ENCODE data around the gene CD83.

The CD83 gene

DNA sequence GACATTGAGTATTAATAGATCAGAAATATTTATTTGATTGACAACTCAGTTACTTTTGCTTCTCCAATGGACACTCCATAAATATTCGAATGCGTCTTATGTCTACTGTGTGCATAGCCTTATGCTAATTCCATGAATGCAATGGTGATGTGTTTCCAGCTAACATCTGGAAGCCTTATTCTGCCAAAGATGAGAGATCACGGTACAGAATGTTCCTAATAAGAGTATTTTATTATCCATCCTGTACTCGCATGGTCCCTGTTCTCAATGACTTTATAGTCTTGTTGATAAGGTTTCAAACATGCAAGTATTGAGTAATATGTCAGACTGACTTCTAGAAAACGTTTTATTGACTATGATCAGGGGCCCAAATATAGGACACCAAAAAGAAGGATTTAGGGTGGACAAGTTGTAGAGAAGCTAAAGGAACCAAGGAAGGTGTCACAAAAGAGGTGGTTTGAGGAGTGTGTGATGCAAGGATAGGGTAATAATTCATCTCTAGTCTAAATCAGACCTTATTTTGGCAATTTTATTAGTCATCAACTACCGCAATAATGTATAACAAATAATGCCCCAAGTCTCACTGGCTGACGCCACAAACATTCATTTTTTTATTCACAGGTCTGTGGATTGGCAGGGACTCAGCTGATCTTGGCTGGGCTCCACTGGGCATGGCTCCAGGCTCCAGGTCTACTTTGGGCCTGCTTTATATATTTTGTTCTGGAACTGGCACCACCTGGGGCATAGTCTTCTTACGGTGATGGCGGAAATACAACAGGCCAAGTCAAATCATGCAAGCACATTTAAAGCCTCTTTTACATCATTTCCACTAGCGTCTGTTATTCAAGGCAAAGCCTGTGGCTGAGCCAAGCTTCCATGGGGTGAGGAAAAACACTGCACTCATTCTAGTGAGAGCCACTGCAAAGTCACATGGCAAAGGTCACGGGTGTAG, 24.5 kb upstream of the CD83 start:
- H3K9me3 ChIP-seq (ENCODE audit: control insufficient read depth in 1 of 2, low read length in 2 of 2): no peaks in the 10 kb centered on the region
- H3K27ac ChIP-seq (ENCODE audit: low read length): no peak overlapping the region

DNA sequence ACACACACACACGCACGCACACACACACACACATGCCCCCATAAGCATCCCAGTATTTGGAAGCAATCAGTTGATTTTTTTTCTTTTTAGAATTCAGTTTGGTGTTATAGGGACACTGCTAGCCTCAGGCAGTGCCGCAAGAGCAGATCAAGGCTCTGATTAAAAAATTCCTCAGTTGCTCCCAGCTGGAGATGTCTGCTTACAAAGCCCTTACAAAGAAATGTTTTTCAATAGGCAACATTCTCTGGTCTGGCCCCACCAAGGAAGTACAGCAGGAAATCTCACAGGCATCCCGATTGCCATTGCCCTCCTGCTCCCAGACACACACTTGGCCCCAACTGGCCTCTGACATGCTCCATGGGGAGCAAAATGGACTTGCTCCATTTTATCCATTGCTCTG, 22.9 kb upstream of the CD83 start:
- Histone ChIP-seq H3K36me3 (ENCODE audit: control insufficient read depth in 1 of 2, insufficient read depth in 2 of 2, low read length in 2 of 2) (no peaks in the 10 kb centered on the region), H3K4me3 (ENCODE audit: low read depth in 1 of 2, low read length in 2 of 2) (no peak overlapping the region), H3K27ac (ENCODE audit: low read length) (no peak overlapping the region), H3K9me3 (ENCODE audit: control insufficient read depth in 1 of 2, low read length in 2 of 2) (no peaks in the 10 kb centered on the region), H3K4me1 (ENCODE audit: control insufficient read depth in 1 of 2, insufficient read depth in 2 of 2, low read length in 2 of 2) (no peaks in the 10 kb centered on the region), H3K27me3 (ENCODE audit: low read depth, low read length) (no peaks in the 10 kb centered on the region)

More for the DNA sequence above, 24.5 kb upstream of the CD83 start:
- Histone ChIP-seq H3K27me3 (ENCODE audit: low read depth, low read length) (no peaks in the 10 kb centered on the region), H3K4me3 (ENCODE audit: low read depth in 1 of 2, low read length in 2 of 2) (no peak overlapping the region), H3K36me3 (ENCODE audit: control insufficient read depth in 1 of 2, insufficient read depth in 2 of 2, low read length in 2 of 2) (no peaks in the 10 kb centered on the region), H3K4me1 (ENCODE audit: control insufficient read depth in 1 of 2, insufficient read depth in 2 of 2, low read length in 2 of 2) (no peaks in the 10 kb centered on the region)

DNA sequence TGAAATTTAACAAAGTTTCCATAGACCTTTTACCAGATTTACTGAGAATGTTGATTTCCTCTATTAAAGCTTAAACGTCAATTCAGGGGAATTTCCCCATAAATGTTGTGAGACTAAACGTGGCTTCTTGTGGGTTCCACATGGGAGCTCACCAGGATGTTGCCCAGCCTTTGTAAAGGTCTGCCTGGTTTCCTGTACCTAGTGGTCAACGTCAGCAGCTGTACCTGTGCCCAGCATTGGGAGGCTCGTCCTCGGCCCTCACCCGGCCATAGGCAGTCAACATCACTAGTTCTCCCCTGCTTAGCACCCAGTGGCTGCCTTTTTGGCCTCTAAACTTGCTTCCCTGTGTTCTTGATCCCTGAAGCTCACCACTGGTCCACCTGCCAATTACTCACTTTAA, 22.1 kb upstream of the CD83 start:
- Histone ChIP-seq H3K9me3 (ENCODE audit: control insufficient read depth in 1 of 2, low read length in 2 of 2) (no peaks in the 10 kb centered on the region), H3K4me1 (ENCODE audit: control insufficient read depth in 1 of 2, insufficient read depth in 2 of 2, low read length in 2 of 2) (no peaks in the 10 kb centered on the region), H3K36me3 (ENCODE audit: control insufficient read depth in 1 of 2, insufficient read depth in 2 of 2, low read length in 2 of 2) (no peaks in the 10 kb centered on the region), H3K4me3 (ENCODE audit: low read depth in 1 of 2, low read length in 2 of 2) (no peak overlapping the region), H3K27ac (ENCODE audit: low read length) (no peak overlapping the region), H3K27me3 (ENCODE audit: low read depth, low read length) (no peaks in the 10 kb centered on the region)

DNA sequence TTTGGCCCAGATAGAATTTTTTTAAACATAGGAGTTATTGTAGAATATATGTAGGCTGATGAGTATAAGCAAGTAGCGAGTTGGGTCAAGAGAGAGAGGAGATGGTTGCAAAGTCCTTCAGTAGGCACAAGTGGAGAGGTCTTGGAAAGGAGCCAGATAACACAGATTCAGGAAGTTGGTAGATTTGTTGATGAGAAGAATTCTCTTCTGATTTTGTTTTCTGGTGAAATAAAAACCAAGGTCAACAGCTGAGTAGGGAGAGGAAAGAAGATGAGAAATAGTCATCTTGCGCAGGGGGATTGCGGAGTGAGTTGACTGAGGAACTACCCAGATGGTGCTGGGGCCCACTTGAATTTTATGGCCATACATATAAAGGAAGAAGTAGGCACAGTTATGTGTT, 17.4 kb upstream of the CD83 start:
- Histone ChIP-seq H3K4me1 (ENCODE audit: control insufficient read depth in 1 of 2, insufficient read depth in 2 of 2, low read length in 2 of 2) (no peaks in the 10 kb centered on the region), H3K4me3 (ENCODE audit: low read depth in 1 of 2, low read length in 2 of 2) (no peak overlapping the region), H3K9me3 (ENCODE audit: control insufficient read depth in 1 of 2, low read length in 2 of 2) (no peaks in the 10 kb centered on the region), H3K27me3 (ENCODE audit: low read depth, low read length) (no peaks in the 10 kb centered on the region), H3K27ac (ENCODE audit: low read length) (no peak overlapping the region), H3K36me3 (ENCODE audit: control insufficient read depth in 1 of 2, insufficient read depth in 2 of 2, low read length in 2 of 2) (no peaks in the 10 kb centered on the region)

DNA sequence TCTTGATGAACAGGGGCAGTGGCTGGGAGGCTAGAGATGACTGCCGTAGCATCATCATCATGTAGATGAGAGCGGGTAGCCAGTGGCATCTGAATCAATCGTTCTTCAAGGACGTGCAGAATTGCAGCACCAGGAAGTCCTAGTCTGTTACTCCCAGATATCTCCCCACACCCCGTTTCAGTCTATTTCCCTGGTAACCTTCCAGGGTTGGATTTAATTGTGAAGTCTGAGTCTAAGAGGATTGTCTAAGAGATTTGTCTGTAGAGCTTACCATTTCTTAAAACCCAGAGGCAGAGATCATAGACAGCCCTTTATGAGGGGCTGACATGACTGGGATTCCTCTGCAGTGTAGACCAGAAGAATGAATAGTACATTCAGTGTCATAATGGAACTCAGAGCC, 16.6 kb upstream of the CD83 start:
- Histone ChIP-seq H3K4me3 (ENCODE audit: low read depth in 1 of 2, low read length in 2 of 2) (no peak overlapping the region), H3K27ac (ENCODE audit: low read length) (no peak overlapping the region), H3K4me1 (ENCODE audit: control insufficient read depth in 1 of 2, insufficient read depth in 2 of 2, low read length in 2 of 2) (no peaks in the 10 kb centered on the region), H3K27me3 (ENCODE audit: low read depth, low read length) (no peaks in the 10 kb centered on the region), H3K36me3 (ENCODE audit: control insufficient read depth in 1 of 2, insufficient read depth in 2 of 2, low read length in 2 of 2) (no peaks in the 10 kb centered on the region), H3K9me3 (ENCODE audit: control insufficient read depth in 1 of 2, low read length in 2 of 2) (no peaks in the 10 kb centered on the region)

DNA sequence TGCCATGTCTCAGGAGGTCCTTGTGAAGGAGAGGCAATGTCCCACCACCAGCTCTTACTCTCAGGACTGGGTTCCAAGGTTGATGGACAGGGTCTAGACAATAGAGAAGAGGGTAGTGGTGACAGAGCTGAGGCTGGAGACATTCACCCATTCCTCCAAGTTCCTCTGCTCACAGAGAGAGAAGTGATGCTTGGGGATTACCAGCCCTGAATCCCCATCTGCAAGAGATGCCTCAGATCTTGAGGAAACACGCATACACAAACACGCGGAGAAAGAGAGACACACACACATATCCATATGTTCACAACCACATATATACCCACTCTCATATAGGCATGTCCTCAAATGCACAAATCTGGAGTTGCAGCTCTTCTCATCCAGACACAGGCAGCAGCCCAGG, 15.2 kb upstream of the CD83 start:
- peaks cover 6 to 9% of the 10 kb centered on the region in 2 donors for H3K9me3 ChIP-seq (ENCODE audit: control insufficient read depth in 1 of 2, low read length in 2 of 2)
- H3K4me3 ChIP-seq (ENCODE audit: low read depth in 1 of 2, low read length in 2 of 2): no peak overlapping the region
- H3K36me3 ChIP-seq (ENCODE audit: control insufficient read depth in 1 of 2, insufficient read depth in 2 of 2, low read length in 2 of 2): no peaks in the 10 kb centered on the region
- H3K27ac ChIP-seq (ENCODE audit: low read length): no peak overlapping the region
- no peaks in the 10 kb centered on the region for H3K27me3 ChIP-seq (ENCODE audit: low read depth, low read length)
- no peaks in the 10 kb centered on the region for H3K4me1 ChIP-seq (ENCODE audit: control insufficient read depth in 1 of 2, insufficient read depth in 2 of 2, low read length in 2 of 2)

DNA sequence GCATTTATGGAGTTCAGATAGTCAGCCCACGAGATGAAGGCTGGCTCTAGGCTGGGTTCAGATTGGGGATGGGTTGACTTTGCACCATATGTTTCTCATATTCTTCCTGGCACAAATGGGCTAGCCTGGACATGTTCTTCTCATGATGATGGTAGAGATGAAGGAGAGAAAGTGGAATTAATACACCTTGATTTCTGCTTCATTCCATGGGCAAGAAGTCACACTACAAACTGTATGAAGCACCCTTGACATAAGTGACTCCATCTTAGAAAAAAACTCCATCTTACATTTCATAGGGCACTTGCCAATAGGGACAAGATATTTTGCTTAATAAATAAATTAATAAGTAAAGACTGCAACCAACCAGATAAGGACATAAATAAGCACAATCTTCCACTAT, 12.0 kb upstream of the CD83 start:
- Histone ChIP-seq H3K36me3 (ENCODE audit: control insufficient read depth in 1 of 2, insufficient read depth in 2 of 2, low read length in 2 of 2) (no peaks in the 10 kb centered on the region), H3K4me3 (ENCODE audit: low read depth in 1 of 2, low read length in 2 of 2) (no peak overlapping the region), H3K4me1 (ENCODE audit: control insufficient read depth in 1 of 2, insufficient read depth in 2 of 2, low read length in 2 of 2) (no peaks in the 10 kb centered on the region), H3K9me3 (ENCODE audit: control insufficient read depth in 1 of 2, low read length in 2 of 2) (peaks cover 6 to 10% of the 10 kb centered on the region in 2 donors), H3K27ac (ENCODE audit: low read length) (no peak overlapping the region), H3K27me3 (ENCODE audit: low read depth, low read length) (no peaks in the 10 kb centered on the region)

DNA sequence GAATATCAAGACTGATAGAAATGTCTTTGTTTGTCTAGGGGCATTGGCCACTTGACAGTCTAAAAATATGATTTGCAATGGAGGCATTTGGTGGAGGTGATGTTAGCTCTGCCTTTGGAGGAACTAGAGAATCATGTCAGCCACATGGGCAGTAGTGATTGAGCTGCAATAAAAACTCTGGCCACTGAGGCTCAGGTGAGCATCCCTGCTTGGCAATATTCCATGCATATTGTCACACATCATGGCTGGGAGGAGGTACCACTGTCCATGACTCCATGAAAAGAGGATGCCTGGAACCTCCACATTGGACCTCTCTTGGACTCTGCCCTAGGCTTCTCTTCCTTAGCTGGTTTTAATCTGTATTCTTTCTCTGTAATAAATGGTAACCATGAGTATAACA, 10.6 kb upstream of the CD83 start:
- peaks cover 6 to 10% of the 10 kb centered on the region in 2 donors for H3K9me3 ChIP-seq (ENCODE audit: control insufficient read depth in 1 of 2, low read length in 2 of 2)
- no peaks in the 10 kb centered on the region for H3K27me3 ChIP-seq (ENCODE audit: low read depth, low read length)
- H3K36me3 ChIP-seq (ENCODE audit: control insufficient read depth in 1 of 2, insufficient read depth in 2 of 2, low read length in 2 of 2): no peaks in the 10 kb centered on the region
- no peak overlapping the region for H3K27ac ChIP-seq (ENCODE audit: low read length)
- H3K4me1 ChIP-seq (ENCODE audit: control insufficient read depth in 1 of 2, insufficient read depth in 2 of 2, low read length in 2 of 2): no peaks in the 10 kb centered on the region
- no peak overlapping the region for H3K4me3 ChIP-seq (ENCODE audit: low read depth in 1 of 2, low read length in 2 of 2)

DNA sequence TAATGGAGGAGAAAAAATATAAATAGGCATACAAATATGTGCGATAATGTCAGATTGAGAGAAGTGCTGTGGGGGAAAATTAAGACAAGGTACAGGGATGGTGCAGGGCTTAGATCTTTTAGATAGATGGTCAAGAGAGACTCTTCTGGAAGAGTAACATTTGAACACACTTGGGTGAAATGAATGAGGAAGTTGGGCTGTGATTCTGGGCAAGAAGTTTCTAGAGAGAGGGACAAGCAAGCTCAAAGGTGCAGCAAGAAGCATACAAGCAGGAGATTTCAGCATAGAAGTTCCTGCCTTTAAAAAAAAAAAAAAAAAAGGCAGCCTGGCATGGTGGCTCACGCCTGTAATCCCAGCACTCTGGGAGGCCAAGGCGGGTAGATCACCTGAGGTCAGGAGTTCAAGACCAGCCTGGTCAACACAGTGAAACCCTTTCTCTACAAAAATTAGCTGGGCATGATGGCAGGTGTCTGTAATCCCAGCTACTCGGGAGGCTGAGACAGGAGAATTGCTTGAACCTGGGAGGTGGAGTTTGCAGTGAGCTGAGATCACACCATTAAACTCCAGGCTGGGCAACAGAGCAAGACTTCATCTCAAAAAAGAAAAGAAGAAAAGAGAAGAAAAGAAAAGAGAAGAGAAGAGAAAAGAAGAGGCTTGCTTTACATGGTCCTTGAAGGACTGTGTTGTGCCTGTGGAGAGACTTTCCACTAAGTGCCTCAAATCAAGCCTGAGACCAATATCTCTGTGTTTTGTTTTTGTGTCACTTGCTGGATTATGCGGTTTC, 9.7 kb upstream of the CD83 start:
- Histone ChIP-seq H3K4me3 (ENCODE audit: low read depth in 1 of 2, low read length in 2 of 2) (no peak overlapping the region), H3K4me1 (ENCODE audit: control insufficient read depth in 1 of 2, insufficient read depth in 2 of 2, low read length in 2 of 2) (no peaks in the 10 kb centered on the region), H3K27me3 (ENCODE audit: low read depth, low read length) (no peaks in the 10 kb centered on the region), H3K9me3 (ENCODE audit: control insufficient read depth in 1 of 2, low read length in 2 of 2) (peaks cover 6 to 10% of the 10 kb centered on the region in 2 donors), H3K27ac (ENCODE audit: low read length) (no peak overlapping the region), H3K36me3 (ENCODE audit: control insufficient read depth in 1 of 2, insufficient read depth in 2 of 2, low read length in 2 of 2) (no peaks in the 10 kb centered on the region)

DNA sequence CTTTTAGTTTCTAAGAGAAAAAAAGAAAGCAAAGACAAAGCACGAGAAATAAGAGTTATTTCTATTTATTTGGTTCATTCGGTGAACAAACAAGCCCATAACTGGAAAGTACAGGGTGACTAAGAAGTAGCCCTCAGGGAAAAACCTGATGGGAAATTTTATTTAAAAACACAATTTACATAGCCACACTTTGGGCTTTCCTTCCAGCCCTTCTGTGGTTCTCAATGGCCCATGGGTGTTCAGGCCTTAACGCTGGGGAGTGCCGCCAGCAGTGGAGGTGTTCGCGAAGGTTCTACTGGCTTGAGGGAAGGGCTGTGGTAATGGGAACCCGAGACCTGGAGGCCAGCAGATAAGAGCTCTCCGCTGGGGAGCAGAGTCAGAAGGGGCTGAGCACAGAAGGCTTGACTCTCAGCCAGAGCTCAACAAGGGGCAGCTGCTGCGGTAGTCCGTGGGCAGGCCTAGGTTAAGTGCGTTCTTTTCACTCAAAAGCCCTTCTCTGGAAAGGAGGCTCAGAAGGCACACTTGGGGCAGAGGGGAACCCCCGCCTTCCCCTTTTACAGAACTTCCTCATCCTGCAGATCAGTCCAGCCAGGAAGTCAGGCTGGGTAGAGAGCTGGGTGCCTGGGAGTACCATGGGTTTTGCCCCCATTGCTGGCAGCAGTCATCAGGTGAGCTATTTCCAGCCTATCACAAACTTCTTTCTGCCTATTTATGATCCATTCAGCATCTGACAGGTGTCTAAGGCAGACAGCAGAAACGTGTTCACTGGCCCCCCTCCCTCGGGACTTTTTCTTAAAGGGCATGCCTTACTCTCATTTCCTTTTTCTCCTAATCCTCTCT, 8.8 kb upstream of the CD83 start:
- H3K27ac ChIP-seq (ENCODE audit: low read length): no peak overlapping the region
- no peaks in the 10 kb centered on the region for H3K4me1 ChIP-seq (ENCODE audit: control insufficient read depth in 1 of 2, insufficient read depth in 2 of 2, low read length in 2 of 2)
- H3K27me3 ChIP-seq (ENCODE audit: low read depth, low read length): no peaks in the 10 kb centered on the region
- H3K4me3 ChIP-seq (ENCODE audit: low read depth in 1 of 2, low read length in 2 of 2): peak overlapping the region in 1 of 2 donors; percentile 21
- H3K36me3 ChIP-seq (ENCODE audit: control insufficient read depth in 1 of 2, insufficient read depth in 2 of 2, low read length in 2 of 2): no peaks in the 10 kb centered on the region
- H3K9me3 ChIP-seq (ENCODE audit: control insufficient read depth in 1 of 2, low read length in 2 of 2): peaks cover 6 to 10% of the 10 kb centered on the region in 2 donors

DNA sequence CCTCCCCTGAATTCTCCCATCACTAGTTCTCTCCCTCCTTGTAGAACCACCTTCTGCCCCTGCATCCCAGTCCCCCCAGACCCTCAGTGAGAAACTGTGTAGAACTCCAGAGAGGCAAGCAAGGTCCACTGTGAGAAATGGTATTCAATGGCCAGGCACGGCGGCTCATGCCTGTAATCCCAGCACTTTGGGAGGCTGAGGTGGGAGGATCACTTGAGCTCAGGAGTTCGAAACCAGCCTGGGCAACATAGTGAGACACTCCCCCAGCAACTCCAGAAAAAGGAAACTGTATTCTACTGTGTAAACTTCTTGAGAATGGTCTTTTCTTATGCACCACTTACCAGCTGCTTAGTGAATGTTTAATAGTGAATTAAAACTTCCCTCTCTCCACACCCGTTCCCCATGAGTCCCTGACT, 8.2 kb upstream of the CD83 start:
- Histone ChIP-seq H3K4me1 (ENCODE audit: control insufficient read depth in 1 of 2, insufficient read depth in 2 of 2, low read length in 2 of 2) (no peaks in the 10 kb centered on the region), H3K9me3 (ENCODE audit: control insufficient read depth in 1 of 2, low read length in 2 of 2) (peaks cover 6 to 10% of the 10 kb centered on the region in 2 donors), H3K36me3 (ENCODE audit: control insufficient read depth in 1 of 2, insufficient read depth in 2 of 2, low read length in 2 of 2) (no peaks in the 10 kb centered on the region), H3K27ac (ENCODE audit: low read length) (no peak overlapping the region), H3K27me3 (ENCODE audit: low read depth, low read length) (no peaks in the 10 kb centered on the region), H3K4me3 (ENCODE audit: low read depth in 1 of 2, low read length in 2 of 2) (no peak overlapping the region)
